Measurements from ENCODE around the gene TNS3.

Gene TNS3

GRCh38 chr7:47323904-47324303 is 258.0 kb downstream of the TNS3 start:
- peaks cover 26% of the 10 kb centered on the region for H3K4me1 ChIP-seq (ENCODE audit: control insufficient read depth, low read depth, low read length)
- H3K36me3 ChIP-seq (ENCODE audit: control insufficient read depth, low read depth, low read length), result no peaks in the 10 kb centered on the region

DNA sequence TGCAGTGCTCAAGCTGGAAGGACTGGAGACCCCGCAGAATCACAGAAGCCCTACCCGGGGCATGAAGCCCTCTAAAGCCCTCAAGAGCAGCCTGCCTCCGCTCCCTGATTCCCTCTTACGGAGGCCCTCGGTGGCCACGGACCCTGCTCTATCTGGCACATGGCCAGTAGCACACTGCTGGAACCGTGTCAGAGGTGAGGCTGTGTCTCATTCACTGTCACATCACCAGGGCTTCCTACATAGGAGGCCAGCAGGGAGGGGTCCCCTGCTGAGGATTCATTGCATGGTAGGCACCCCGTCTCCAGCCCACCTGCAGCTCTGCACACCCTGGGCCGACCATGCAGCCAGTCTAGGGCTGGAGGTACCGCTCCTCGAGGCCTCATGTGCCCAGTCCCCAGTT is 259.2 kb downstream of the TNS3 start:
- H3K27ac ChIP-seq (ENCODE audit: low read length), result no peak overlapping the region
- no peak overlapping the region for H3K9ac ChIP-seq (ENCODE audit: low read length)
- no peaks in the 10 kb centered on the region for H3K27me3 ChIP-seq (ENCODE audit: control insufficient read depth, insufficient read depth, low read length)
- no peaks in the 10 kb centered on the region for H3K36me3 ChIP-seq (ENCODE audit: control insufficient read depth, low read depth, low read length)
- peaks cover 17% of the 10 kb centered on the region for H3K4me1 ChIP-seq (ENCODE audit: control insufficient read depth, low read depth, low read length)
- H3K4me3 ChIP-seq (ENCODE audit: low read length), result no peak overlapping the region
- H3K9me3 ChIP-seq (ENCODE audit: control insufficient read depth, low read depth, low read length), result no peaks in the 10 kb centered on the region

More at GRCh38 chr7:47323904-47324303, 258.0 kb downstream of the TNS3 start:
- Histone ChIP-seq H3K4me3 (ENCODE audit: low read length) (no peak overlapping the region), H3K27me3 (ENCODE audit: control insufficient read depth, insufficient read depth, low read length) (no peaks in the 10 kb centered on the region), H3K27ac (ENCODE audit: low read length) (no peak overlapping the region), H3K9ac (ENCODE audit: low read length) (no peak overlapping the region), H3K9me3 (ENCODE audit: control insufficient read depth, low read depth, low read length) (no peaks in the 10 kb centered on the region)

GRCh38 chr7:47320296-47320695 is 261.6 kb downstream of the TNS3 start:
- Histone ChIP-seq H3K4me3 (ENCODE audit: low read length) (no peak overlapping the region), H3K9ac (ENCODE audit: low read length) (no peak overlapping the region), H3K9me3 (ENCODE audit: control insufficient read depth, low read depth, low read length) (no peaks in the 10 kb centered on the region), H3K4me1 (ENCODE audit: control insufficient read depth, low read depth, low read length) (peaks cover 10% of the 10 kb centered on the region), H3K27ac (ENCODE audit: low read length) (no peak overlapping the region), H3K27me3 (ENCODE audit: control insufficient read depth, insufficient read depth, low read length) (no peaks in the 10 kb centered on the region), H3K36me3 (ENCODE audit: control insufficient read depth, low read depth, low read length) (no peaks in the 10 kb centered on the region)

DNA sequence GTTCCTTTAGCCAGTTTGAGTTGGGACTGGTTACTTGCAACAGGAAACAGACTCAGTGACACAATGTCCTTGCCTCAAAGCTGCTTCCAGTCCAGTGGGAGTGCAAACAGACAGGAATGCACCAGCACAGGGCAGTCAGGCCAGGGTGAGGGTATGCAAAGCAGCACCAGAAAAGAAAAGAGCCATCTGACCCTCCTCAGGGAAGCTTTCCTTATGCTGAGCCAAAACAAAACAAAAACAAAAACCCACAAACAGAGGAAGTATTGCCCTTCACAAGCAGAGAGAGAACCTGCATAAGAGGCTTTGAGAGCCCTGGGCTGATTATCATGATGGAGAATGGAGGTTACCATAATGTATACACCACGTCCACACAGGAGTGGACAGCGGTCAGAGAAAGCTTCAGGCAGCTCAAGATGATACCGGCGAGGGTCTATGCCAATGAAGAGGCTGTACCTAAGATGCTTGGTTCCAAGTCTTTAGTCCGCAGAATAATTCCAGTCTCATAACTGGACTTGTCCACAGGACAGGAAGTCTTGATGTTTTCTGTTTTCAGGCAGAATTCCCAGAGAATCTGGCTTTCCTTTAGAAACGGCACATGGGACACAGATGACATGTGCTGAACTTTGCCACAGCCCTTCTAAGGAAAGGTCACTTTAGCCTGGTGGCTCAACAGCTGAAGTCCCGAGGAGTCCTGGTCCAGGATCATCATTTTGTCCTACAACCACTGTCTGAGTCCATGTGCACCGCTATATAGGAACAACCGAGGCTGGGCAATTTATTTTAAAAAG is 263.3 kb downstream of the TNS3 start:
- Histone ChIP-seq H3K4me3 (ENCODE audit: low read length) (no peak overlapping the region), H3K36me3 (ENCODE audit: control insufficient read depth, low read depth, low read length) (no peaks in the 10 kb centered on the region), H3K4me1 (ENCODE audit: control insufficient read depth, low read depth, low read length) (peaks cover 23% of the 10 kb centered on the region), H3K9me3 (ENCODE audit: control insufficient read depth, low read depth, low read length) (no peaks in the 10 kb centered on the region), H3K27me3 (ENCODE audit: control insufficient read depth, insufficient read depth, low read length) (no peaks in the 10 kb centered on the region), H3K27ac (ENCODE audit: low read length) (no peak overlapping the region), H3K9ac (ENCODE audit: low read length) (no peak overlapping the region)

DNA sequence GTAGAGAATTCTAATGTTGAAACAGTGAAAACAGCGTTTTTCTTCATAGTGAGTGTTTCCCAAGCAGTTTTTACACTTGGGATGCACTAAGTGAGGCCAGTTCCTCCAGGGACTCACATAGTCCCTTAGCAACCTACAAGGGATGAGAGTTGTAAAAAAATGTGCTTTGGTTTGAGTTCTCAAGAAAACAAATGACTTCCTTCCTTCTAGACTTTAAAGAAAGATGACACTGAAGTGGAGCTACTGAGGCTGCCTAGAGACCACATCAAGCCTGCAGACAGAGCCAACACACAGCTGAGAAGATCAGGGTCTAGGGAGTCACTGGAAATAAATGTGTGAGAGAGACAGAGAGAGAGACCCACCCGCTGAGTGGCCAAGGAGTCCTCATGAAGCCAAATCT is 264.4 kb downstream of the TNS3 start:
- no peaks in the 10 kb centered on the region for H3K9me3 ChIP-seq (ENCODE audit: control insufficient read depth, low read depth, low read length)
- H3K4me3 ChIP-seq (ENCODE audit: low read length), result no peak overlapping the region
- H3K27me3 ChIP-seq (ENCODE audit: control insufficient read depth, insufficient read depth, low read length), result no peaks in the 10 kb centered on the region
- H3K27ac ChIP-seq (ENCODE audit: low read length), result no peak overlapping the region
- H3K36me3 ChIP-seq (ENCODE audit: control insufficient read depth, low read depth, low read length), result no peaks in the 10 kb centered on the region
- H3K4me1 ChIP-seq (ENCODE audit: control insufficient read depth, low read depth, low read length), result peaks cover 23% of the 10 kb centered on the region
- no peak overlapping the region for H3K9ac ChIP-seq (ENCODE audit: low read length)

DNA sequence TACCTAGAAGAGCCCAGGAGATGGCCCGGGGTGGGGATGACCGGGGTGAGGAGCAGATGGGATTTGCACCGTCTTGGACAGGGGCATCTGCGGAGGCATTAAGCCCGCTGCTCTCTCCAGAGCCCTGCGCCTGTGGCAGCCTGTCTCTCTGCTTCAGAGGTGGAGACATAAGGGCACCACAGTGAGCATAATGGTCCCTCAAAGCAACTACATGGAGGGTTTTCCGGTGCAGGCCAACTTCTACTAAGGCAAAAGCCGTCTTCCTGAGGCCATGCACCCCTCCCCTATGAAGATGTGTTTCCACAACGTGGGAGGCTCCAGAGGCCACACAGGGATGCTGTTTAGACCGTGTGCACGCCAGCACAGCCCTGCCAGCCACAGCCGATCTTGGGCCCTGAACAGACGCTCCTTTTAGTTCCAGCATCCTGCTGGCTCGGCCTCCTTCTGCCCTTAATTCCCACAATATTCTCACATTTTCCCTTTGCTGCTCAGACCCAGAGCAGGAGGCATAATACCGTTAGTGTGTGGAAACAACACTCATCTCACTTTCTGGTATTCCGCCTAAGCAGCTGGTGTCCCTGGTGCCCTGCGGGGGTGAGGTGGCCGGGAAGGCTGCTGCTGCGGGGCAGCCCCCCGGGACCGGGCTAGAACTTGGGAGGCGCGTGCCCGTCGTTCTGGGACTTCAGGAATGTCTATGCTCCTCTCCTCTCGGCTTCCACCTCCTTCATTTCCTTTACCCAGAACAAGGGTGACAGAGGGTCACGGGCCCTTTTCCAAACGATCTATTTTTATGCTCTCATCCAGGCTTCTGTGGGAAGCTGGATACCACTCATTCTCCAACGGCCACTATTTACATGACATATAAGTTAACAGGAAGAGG is 266.9 kb downstream of the TNS3 start:
- Histone ChIP-seq H3K4me3 (ENCODE audit: low read length) (no peak overlapping the region), H3K36me3 (ENCODE audit: control insufficient read depth, low read depth, low read length) (no peaks in the 10 kb centered on the region), H3K9me3 (ENCODE audit: control insufficient read depth, low read depth, low read length) (no peaks in the 10 kb centered on the region), H3K4me1 (ENCODE audit: control insufficient read depth, low read depth, low read length) (peaks cover 23% of the 10 kb centered on the region), H3K9ac (ENCODE audit: low read length) (no peak overlapping the region), H3K27ac (ENCODE audit: low read length) (no peak overlapping the region), H3K27me3 (ENCODE audit: control insufficient read depth, insufficient read depth, low read length) (no peaks in the 10 kb centered on the region)

GRCh38 chr7:47314248-47314647 is 267.7 kb downstream of the TNS3 start:
- Histone ChIP-seq H3K9me3 (ENCODE audit: control insufficient read depth, low read depth, low read length) (no peaks in the 10 kb centered on the region), H3K4me3 (ENCODE audit: low read length) (no peak overlapping the region), H3K9ac (ENCODE audit: low read length) (no peak overlapping the region), H3K4me1 (ENCODE audit: control insufficient read depth, low read depth, low read length) (peaks cover 23% of the 10 kb centered on the region), H3K36me3 (ENCODE audit: control insufficient read depth, low read depth, low read length) (no peaks in the 10 kb centered on the region), H3K27ac (ENCODE audit: low read length) (no peak overlapping the region), H3K27me3 (ENCODE audit: control insufficient read depth, insufficient read depth, low read length) (no peaks in the 10 kb centered on the region)

GRCh38 chr7:47313564-47313963 is 268.3 kb downstream of the TNS3 start:
- Histone ChIP-seq H3K27ac (ENCODE audit: low read length) (no peak overlapping the region), H3K4me1 (ENCODE audit: control insufficient read depth, low read depth, low read length) (peaks cover 23% of the 10 kb centered on the region), H3K4me3 (ENCODE audit: low read length) (no peak overlapping the region), H3K27me3 (ENCODE audit: control insufficient read depth, insufficient read depth, low read length) (no peaks in the 10 kb centered on the region), H3K36me3 (ENCODE audit: control insufficient read depth, low read depth, low read length) (no peaks in the 10 kb centered on the region), H3K9ac (ENCODE audit: low read length) (no peak overlapping the region), H3K9me3 (ENCODE audit: control insufficient read depth, low read depth, low read length) (no peaks in the 10 kb centered on the region)

- Histone ChIP-seq H3K36me3 (ENCODE audit: control insufficient read depth, low read depth, low read length) (no peaks in the 10 kb centered on the region), H3K9ac (ENCODE audit: low read length) (no peak overlapping the region), H3K27ac (ENCODE audit: low read length) (no peak overlapping the region), H3K4me1 (ENCODE audit: control insufficient read depth, low read depth, low read length) (peaks cover 23% of the 10 kb centered on the region), H3K27me3 (ENCODE audit: control insufficient read depth, insufficient read depth, low read length) (no peaks in the 10 kb centered on the region), H3K9me3 (ENCODE audit: control insufficient read depth, low read depth, low read length) (no peaks in the 10 kb centered on the region), H3K4me3 (ENCODE audit: low read length) (no peak overlapping the region)
These were observed 270.0 kb downstream of the TNS3 start for GRCh38 chr7:47311891-47312290.

DNA sequence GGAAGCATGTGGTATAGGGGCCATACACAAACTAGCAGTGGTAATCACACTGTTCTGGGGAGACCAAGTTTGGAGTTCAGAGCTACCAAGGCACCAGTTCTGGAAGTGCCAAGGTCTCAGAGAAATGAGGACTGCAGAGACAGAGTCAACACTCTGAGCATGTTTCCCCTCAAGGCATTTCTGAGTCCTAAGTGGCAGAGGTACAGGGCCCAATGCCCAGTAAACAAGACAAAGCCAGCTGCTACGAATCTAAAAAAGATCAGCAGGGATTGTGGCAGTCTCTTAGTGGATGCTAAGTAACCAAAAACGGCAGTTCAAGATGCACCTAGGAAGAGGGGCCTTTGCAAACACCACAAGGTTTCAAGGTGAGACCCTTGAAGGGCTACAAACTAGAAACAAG is 271.9 kb downstream of the TNS3 start:
- Histone ChIP-seq H3K4me1 (ENCODE audit: control insufficient read depth, low read depth, low read length) (peaks cover 10% of the 10 kb centered on the region), H3K9me3 (ENCODE audit: control insufficient read depth, low read depth, low read length) (no peaks in the 10 kb centered on the region), H3K36me3 (ENCODE audit: control insufficient read depth, low read depth, low read length) (no peaks in the 10 kb centered on the region), H3K4me3 (ENCODE audit: low read length) (no peak overlapping the region), H3K9ac (ENCODE audit: low read length) (no peak overlapping the region), H3K27ac (ENCODE audit: low read length) (no peak overlapping the region), H3K27me3 (ENCODE audit: control insufficient read depth, insufficient read depth, low read length) (no peaks in the 10 kb centered on the region)

DNA sequence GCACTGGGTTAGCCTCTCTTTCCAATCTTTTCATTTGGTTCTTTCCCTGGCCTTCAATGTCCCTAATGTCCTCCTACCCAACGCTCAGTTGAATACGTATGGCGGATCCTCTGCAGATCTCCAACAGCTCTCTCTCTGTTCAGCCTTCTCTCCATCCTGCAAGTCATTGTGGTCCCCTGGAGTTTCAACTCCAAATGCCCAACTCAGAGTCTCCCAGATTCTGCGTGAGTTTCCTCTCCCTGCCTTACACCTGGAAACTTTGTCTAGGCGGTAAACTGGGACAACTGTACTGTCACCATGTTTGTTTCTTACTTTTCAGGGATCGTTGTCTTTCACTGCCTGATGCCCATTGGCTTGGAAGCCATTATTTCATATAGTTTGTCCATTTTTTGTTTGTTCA is 273.1 kb downstream of the TNS3 start:
- Histone ChIP-seq H3K36me3 (ENCODE audit: control insufficient read depth, low read depth, low read length) (no peaks in the 10 kb centered on the region), H3K4me1 (ENCODE audit: control insufficient read depth, low read depth, low read length) (peaks cover 1% of the 10 kb centered on the region), H3K4me3 (ENCODE audit: low read length) (no peak overlapping the region), H3K9ac (ENCODE audit: low read length) (no peak overlapping the region), H3K9me3 (ENCODE audit: control insufficient read depth, low read depth, low read length) (no peaks in the 10 kb centered on the region), H3K27me3 (ENCODE audit: control insufficient read depth, insufficient read depth, low read length) (no peaks in the 10 kb centered on the region), H3K27ac (ENCODE audit: low read length) (no peak overlapping the region)
